Measurements from ENCODE around the gene LYZL4. TPM values are rescaled to one million over a fixed set of nuclear protein-coding genes. Genes with fewer than 3 reads are reported as not detected.

Gene LYZL4
- total and polyA plus RNA-seq, 2 of the 13 experiments (the other 11 are each of a cell fraction or from before 2014, with no cell fraction given) = not detected

DNA sequence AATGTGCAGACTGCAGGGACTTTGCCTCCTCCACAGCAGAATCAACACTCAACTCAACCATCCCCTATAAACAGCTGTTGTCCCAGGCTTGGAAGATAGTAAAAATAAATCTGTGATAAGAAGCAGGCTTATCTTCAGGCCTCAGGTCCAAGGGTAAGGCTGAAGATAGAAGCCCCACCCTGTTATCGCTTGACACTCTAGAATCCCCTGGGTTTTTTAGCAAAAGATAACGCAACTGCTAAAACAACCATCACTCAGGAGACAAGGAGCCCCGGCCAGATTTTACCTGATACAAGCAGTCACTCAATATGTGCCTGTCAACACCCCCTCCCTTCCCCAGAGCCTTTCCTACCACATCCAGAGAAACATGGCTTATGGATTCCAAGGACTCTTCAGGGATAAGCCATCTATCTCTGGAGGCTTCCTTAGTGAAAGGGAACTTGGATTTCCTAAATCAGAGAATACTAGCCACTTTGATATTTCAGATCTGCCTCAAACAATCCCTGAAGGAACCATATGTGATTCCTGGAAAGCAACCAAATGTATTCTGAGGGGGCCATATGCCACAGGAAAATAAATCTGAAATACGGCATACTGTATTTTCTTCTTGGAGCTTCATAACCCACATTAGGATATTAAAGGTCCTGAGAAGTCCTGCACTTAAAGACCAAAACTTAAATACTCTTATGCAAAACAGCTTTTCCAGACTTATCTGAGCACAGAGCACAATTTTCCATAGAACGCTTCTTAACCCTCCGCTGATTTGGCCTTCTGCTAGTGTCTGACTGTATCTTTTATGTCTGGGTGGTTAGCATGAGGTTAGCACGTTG is 60.4 kb downstream of the LYZL4 start (continued):
- TF ChIP-seq FOSL1 (CRISPR knock-in tag; IDR thresholded peaks at IDR 0.05; ENCODE audit: borderline replicate concordance) (no peak), ZNF350 (CRISPR knock-in tag; IDR thresholded peaks at IDR 0.05; ENCODE audit: borderline replicate concordance, low read depth) (no peak), CENPX (CRISPR knock-in tag; IDR thresholded peaks at IDR 0.05) (no peak), TFDP1 (CRISPR knock-in tag; IDR thresholded peaks at IDR 0.05; ENCODE audit: borderline replicate concordance) (no peak), ZNF446 (CRISPR knock-in tag; IDR thresholded peaks at IDR 0.05) (no peak), GABPB1 (CRISPR knock-in tag; IDR thresholded peaks at IDR 0.05) (no peak), ZNF670 (CRISPR knock-in tag; IDR thresholded peaks at IDR 0.05; ENCODE audit: borderline replicate concordance) (no peak), MXD4 (CRISPR knock-in tag; IDR thresholded peaks at IDR 0.05) (no peak)
- TF ChIP-seq, protein P1, sequence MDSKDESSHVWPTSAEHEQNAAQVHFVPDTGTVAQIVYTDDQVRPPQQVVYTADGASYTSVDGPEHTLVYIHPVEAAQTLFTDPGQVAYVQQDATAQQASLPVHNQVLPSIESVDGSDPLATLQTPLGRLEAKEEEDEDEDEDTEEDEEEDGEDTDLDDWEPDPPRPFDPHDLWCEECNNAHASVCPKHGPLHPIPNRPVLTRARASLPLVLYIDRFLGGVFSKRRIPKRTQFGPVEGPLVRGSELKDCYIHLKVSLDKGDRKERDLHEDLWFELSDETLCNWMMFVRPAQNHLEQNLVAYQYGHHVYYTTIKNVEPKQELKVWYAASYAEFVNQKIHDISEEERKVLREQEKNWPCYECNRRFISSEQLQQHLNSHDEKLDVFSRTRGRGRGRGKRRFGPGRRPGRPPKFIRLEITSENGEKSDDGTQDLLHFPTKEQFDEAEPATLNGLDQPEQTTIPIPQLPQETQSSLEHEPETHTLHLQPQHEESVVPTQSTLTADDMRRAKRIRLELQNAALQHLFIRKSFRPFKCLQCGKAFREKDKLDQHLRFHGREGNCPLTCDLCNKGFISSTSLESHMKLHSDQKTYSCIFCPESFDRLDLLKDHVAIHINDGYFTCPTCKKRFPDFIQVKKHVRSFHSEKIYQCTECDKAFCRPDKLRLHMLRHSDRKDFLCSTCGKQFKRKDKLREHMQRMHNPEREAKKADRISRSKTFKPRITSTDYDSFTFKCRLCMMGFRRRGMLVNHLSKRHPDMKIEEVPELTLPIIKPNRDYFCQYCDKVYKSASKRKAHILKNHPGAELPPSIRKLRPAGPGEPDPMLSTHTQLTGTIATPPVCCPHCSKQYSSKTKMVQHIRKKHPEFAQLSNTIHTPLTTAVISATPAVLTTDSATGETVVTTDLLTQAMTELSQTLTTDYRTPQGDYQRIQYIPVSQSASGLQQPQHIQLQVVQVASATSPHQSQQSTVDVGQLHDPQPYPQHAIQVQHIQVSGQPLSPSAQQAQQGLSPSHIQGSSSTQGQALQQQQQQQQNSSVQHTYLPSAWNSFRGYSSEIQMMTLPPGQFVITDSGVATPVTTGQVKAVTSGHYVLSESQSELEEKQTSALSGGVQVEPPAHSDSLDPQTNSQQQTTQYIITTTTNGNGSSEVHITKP (CRISPR knock-in tag; IDR thresholded peaks at IDR 0.05; ENCODE audit: low read depth) = no peak
- TF ChIP-seq, protein P2, sequence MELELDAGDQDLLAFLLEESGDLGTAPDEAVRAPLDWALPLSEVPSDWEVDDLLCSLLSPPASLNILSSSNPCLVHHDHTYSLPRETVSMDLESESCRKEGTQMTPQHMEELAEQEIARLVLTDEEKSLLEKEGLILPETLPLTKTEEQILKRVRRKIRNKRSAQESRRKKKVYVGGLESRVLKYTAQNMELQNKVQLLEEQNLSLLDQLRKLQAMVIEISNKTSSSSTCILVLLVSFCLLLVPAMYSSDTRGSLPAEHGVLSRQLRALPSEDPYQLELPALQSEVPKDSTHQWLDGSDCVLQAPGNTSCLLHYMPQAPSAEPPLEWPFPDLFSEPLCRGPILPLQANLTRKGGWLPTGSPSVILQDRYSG (CRISPR knock-in tag; IDR thresholded peaks at IDR 0.05) = no peak

All from HepG2 (cell line).